Activated naive CD4-positive, alpha-beta T cell treated with anti-CD3 and anti-CD28 coated beads for 36 hours (primary cell): ENCODE results near the gene STMN1. TPM values are rescaled to one million over a fixed set of nuclear protein-coding genes. Genes with fewer than 3 reads are reported as not detected.
"Not testable (repeated sequence)": the region's sequence is repeated elsewhere in the genome, so short reads cannot be mapped to it uniquely, and the experiment has no call there.

ENCODE experiments used
- CTCF ChIA-PET: fragments of 350-600 bp; sonication (Branson Sonifier 250); formaldehyde crosslinking; loops from one replicate; lab custom pipeline; 2021; ENCODE audit warnings: antibody characterized with exemption; lab: Charles Lee
- DNase-seq: peaks from one replicate; pipeline ENCODE4 v3.0.0-alpha.2; 2020
- H3K27ac Mint-ChIP-seq: one replicate; pipeline ENCODE4 v1.8.0; 2021; ENCODE audit warnings: mild to moderate bottlenecking, mixed read lengths
- H3K27me3 Mint-ChIP-seq: one replicate; pipeline ENCODE4 v1.8.0; 2021; ENCODE audit warnings: low read depth, mixed read lengths
- H3K36me3 Mint-ChIP-seq: one replicate; pipeline ENCODE4 v1.8.0; 2021; ENCODE audit warnings: low read depth, mixed read lengths
- H3K4me1 Mint-ChIP-seq: one replicate; pipeline ENCODE4 v1.8.0; 2021; ENCODE audit warnings: low read depth, mixed read lengths
- H3K4me3 Mint-ChIP-seq: one replicate; pipeline ENCODE4 v1.8.0; 2021; ENCODE audit warnings: mild to moderate bottlenecking, moderate library complexity, mixed read lengths
- H3K9me3 Mint-ChIP-seq: one replicate; pipeline ENCODE4 v1.8.0; 2021; ENCODE audit warnings: mixed read lengths
- intact Hi-C: fragments of 100-400 bp; cut with micrococcal nuclease; formaldehyde crosslinking; loops from one replicate; pipeline ENCODE4 v1.15.1; 2023
- total RNA-seq, 2 experiments: library from RNA; stranded (reverse); gene quantifications; one replicate each; pipeline ENCODE4 v1.2.3, GENCODE V29; 2021

The STMN1 gene
- total RNA-seq, 2 experiments from 2014 or later = 708 to 746 TPM

DNA sequence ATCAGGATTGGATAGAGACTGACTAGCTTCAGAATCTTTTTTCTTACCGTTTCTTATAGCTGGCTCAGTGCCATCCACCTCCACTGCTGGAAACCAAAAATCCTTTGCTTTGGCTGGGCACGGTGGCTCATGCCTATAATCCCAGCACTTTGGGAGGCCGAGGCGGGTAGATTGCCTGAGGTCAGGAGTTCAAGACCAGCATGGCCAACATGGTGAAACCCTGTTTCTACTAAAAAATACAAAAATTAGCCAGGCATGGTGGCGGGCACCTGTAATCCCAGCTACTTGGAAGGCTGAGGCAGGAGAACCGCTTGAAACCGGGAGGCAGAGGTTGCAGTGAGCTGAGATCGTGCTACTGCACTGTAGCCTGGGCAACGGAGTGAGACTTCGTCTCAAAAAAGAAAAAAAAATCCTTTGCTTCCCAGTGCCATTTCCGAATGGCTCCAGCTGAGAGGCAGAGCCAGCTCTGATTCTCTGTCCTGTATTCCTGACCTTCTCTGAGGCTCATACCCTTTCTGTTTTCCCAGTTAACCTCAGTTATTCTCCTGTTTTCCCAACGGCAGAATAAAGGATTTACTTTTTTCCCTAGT, 26.7 kb upstream of the STMN1 start:
- intact Hi-C loops, H3K4me3 Mint-ChIP-seq, CTCF ChIA-PET, H3K9me3 Mint-ChIP-seq, H3K36me3 Mint-ChIP-seq, H3K27ac Mint-ChIP-seq, H3K4me1 Mint-ChIP-seq, DNase-seq, H3K27me3 Mint-ChIP-seq: not testable (repeated sequence)

DNA sequence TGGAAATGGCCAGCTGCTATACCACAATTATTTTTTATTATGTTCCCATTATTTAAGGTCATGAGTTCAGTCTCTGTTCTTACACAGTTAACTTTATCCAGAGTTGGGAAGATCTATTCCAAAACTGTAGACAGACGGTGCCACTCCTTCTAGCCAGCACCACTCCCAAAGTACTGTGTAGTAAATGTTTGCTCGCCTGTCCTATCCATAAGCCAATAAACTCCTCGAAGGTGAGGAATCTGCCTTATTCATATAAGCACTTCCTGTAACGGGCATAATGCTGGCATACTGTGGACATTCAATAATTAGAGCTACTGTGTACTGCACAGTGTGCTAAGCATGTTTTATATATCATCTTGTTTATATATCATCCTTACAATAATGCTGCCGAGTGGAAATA, 26.1 kb upstream of the STMN1 start:
- CTCF ChIA-PET = interaction anchor here (0.6 to 0.7 kb wide), 2 partner anchors 37 to 444 kb away, joined by 3 read pairs; no protein-coding TSS in a partner anchor
- Mint-ChIP-seq H3K27ac (no peak overlapping the region), H3K4me1 (peaks cover 5% of the 10 kb centered on the region), H3K9me3 (no peaks in the 10 kb centered on the region), H3K27me3 (no peaks in the 10 kb centered on the region), H3K36me3 (no peaks in the 10 kb centered on the region), H3K4me3 (no peak overlapping the region)
- intact Hi-C loops = no loop called here
- no peak for DNase-seq

DNA sequence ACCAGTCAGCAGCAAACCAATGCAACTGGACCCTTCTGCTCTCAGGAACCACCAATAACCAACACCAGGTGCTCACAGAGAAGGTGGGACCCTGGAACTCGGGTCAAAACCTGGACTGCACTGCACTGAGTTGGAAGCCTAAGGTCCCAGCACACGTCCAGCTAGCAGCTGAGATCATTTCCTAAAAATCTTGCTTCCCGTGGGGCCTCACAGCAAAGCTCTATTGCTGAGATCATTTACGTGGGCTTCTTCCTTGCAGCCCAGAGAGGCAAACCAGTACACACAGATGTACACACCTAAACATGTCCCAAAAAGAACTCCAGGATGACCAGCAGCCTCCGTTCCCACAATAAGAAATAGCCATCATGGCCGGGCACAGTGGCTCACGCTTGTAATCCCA, 22.8 kb upstream of the STMN1 start:
- DNase-seq = no peak
- intact Hi-C loops = no loop called here
- H3K27me3 Mint-ChIP-seq = no peaks in the 10 kb centered on the region
- no peak overlapping the region for H3K4me3 Mint-ChIP-seq
- H3K27ac Mint-ChIP-seq = no peak overlapping the region
- H3K4me1 Mint-ChIP-seq = peaks cover 5% of the 10 kb centered on the region
- CTCF ChIA-PET = no interaction called here
- no peaks in the 10 kb centered on the region for H3K36me3 Mint-ChIP-seq
- no peaks in the 10 kb centered on the region for H3K9me3 Mint-ChIP-seq

DNA sequence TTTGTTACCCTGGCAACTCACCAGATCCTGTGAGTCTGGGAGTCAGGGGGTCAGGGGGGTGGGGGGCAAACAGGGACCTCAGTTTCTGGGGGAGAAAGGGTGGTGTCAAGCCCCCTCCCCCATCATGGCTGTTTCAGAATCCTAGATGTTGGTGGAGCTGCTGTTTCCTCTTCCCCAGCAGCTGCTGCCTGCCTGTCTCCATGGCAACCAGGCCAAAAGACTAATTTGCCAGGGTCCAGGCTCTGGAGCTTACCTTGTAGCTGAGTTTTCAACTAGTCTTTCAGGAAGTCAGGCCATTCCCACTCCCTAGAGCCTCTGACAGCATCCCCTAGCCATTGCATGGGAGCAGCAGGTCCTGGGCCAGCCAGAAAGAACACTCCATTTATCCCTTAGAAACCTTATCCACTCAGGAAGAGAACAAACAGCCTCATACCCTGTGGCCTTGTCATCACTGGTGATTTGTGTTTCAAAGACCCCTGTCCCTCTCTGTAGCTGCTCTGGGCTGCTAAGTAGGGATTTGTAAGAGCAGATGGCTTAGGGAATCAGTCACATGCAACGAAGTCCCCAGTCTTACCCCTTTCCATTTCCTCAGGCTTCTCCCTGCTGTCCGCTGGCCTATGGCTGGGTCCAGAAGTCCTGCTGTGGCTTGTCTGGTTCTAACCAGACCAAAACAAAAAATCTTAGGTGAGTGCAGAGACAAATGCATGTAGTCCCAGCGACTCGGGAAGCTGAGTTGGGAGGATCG, 21.5 kb upstream of the STMN1 start:
- Mint-ChIP-seq H3K4me1 (peaks cover 7% of the 10 kb centered on the region), H3K4me3 (no peak overlapping the region), H3K9me3 (no peaks in the 10 kb centered on the region), H3K36me3 (no peaks in the 10 kb centered on the region), H3K27ac (no peak overlapping the region), H3K27me3 (peaks cover 2% of the 10 kb centered on the region)
- CTCF ChIA-PET = no interaction called here
- DNase-seq = no peak
- intact Hi-C loops = no loop called here

DNA sequence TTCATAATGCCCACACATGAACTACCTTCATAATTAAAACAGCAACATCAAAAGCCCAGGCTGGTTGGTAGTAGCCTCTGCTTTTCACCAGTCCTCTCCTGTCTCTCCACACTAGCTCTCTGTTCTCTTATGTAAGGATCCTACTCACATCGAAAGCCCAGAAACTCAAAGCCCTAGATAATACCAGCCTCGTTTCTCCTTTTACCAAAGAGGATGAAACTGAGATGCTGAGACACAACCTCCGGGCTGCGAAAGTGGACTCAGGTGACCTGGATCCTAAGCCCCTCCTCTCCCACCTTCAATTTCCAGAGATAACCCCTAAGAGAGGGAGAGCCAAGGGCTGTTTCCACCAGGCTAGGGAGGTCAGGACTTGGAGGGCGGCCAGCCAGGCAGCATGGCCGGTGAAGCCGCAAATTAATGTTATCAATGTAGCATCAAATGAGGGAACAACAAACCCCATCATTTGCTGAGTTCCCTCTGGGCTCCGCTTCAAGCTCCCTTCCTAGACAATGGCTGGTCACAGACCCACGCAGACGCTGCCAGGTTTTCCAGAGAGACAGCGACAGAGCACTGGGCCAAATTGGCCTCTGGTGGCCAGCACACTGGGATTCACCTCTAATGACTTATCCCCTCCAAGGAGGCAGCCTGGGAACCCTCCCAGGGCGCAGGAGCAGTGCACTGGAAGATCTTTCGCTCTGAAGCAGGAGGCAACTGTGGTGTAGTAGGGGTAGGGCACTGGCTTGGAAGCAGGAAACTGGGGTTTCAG, 20.7 kb upstream of the STMN1 start:
- no peaks in the 10 kb centered on the region for H3K9me3 Mint-ChIP-seq
- no peak for DNase-seq
- H3K27ac Mint-ChIP-seq = no peak overlapping the region
- H3K4me1 Mint-ChIP-seq = peaks cover 12% of the 10 kb centered on the region
- intact Hi-C loops = no loop called here
- CTCF ChIA-PET = interaction anchor here (0.6 to 0.7 kb wide), 2 partner anchors 12 to 379 kb away, joined by 5 to 6 read pairs; no protein-coding TSS in a partner anchor
- no peaks in the 10 kb centered on the region for H3K36me3 Mint-ChIP-seq
- no peak overlapping the region for H3K4me3 Mint-ChIP-seq
- H3K27me3 Mint-ChIP-seq = peaks cover 2% of the 10 kb centered on the region

DNA sequence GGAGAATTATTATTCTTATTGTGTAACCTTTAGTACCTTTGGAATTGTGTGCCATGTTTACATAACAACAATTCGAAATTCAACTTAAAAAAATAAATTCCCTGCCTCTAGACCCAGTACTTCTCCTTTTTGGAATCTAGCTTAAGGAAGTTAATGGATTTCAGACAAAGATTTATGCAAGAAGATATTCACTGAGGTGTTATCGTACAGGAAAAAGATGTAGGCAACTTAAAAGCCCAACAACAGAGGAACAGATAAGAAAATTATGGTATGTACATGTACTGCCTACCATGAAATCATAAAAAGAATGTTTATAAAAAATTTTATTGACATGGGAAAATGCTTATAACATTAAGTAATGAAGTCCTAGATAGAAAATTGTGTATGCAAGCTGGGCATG, 18.2 kb upstream of the STMN1 start:
- Mint-ChIP-seq H3K27me3 (peaks cover 2% of the 10 kb centered on the region), H3K4me3 (no peak overlapping the region), H3K27ac (no peak overlapping the region), H3K9me3 (no peaks in the 10 kb centered on the region), H3K36me3 (no peaks in the 10 kb centered on the region), H3K4me1 (peaks cover 17% of the 10 kb centered on the region)
- intact Hi-C loops = no loop called here
- CTCF ChIA-PET = no interaction called here
- no peak for DNase-seq

DNA sequence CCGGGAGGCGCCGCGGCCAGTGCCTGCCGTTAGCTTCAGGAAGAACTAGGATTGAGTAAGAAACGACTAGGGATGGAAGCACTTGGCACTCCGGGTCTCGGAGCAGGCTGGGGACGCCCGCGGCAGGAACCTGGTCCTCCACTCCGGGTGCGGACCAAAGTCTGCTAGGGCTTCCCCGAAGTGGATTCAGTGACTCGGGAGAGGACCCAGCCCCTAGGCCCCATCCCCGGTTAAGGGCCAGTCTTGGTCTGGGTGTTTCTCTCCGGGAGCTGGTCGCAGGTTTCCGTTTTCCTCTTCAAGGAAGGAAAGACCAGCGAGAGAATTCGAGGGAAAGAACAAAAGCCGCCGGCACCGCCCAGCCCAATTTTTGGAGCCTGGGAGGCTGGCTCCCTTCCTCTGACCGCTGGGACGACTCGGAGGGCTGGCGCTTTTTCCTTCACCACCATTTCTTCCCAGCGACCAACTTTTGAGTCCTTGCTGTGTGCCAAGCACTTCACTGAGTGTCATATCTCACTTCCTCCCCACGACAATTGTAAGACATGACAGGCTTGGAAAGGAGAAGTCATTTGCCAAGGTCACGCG, 16.8 kb upstream of the STMN1 start:
- CTCF ChIA-PET = interaction anchor here (1.1 kb wide), 1 partner anchor 27 kb away, joined by 4 read pairs; no protein-coding TSS in a partner anchor
- peak; percentile 41 for DNase-seq
- H3K27ac Mint-ChIP-seq = no peak overlapping the region
- no peaks in the 10 kb centered on the region for H3K36me3 Mint-ChIP-seq
- H3K27me3 Mint-ChIP-seq = peaks cover 2% of the 10 kb centered on the region
- peaks cover 22% of the 10 kb centered on the region for H3K4me1 Mint-ChIP-seq
- H3K4me3 Mint-ChIP-seq = peak overlapping the region; percentile 53
- no peaks in the 10 kb centered on the region for H3K9me3 Mint-ChIP-seq
- intact Hi-C loops = loop anchor here (1.0 kb wide), 1 partner anchor 17 kb away; the partner anchor contains the start of gene STMN1

DNA sequence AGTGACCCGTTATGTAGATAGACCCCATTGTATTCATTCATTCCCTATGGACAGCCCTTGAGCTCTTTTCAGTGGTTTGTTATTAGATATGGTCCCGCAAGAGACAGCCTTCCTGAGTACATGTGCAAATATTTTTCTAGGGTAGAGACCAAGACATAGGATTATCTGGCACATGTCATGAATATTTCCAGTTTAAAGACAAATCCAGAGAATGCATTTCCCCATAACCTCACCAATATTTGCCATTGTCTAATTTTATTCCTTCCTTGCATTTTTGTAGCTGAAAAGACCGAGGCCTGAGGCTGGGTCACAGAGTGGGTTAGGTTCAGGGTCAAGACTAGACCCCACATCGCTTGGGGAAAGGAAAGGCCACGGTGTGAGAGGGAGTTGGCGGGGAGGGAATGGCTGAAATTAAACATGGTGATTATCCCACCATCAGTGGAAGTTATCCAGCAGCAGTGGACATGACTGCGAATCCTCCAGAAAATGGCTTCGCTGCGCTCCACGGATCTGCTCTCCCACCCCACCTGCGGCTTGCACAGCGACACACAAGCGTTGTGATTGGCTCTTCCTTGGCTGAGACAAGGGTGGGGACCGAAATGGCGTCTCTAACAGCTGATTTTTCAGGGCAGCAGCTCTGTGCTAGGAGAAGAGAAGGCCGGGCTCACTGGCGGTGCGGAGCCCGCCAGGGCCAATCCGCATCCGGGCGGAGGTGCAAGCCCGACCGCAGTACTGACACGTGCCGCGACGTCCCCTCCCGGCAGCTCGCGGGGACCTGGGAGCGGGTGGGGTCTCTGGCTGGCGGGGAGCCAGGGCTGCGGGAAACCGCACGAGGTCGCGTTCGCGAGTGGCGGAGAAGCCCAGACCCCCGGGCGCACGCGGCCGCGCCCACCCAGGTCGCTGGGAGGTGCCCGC, 16.1 kb upstream of the STMN1 start:
- Mint-ChIP-seq H3K36me3 (no peaks in the 10 kb centered on the region), H3K27ac (no peak overlapping the region), H3K9me3 (no peaks in the 10 kb centered on the region), H3K27me3 (peaks cover 2% of the 10 kb centered on the region), H3K4me3 (peak overlapping the region; percentile 70), H3K4me1 (peaks cover 27% of the 10 kb centered on the region)
- intact Hi-C loops = loop anchor here (1.0 kb wide), 1 partner anchor 16 kb away; the partner anchor contains the start of gene STMN1
- CTCF ChIA-PET = interaction anchor here (0.6 to 1.6 kb wide), 3 partner anchors 16 to 1048 kb away, joined by 3 to 5 read pairs (median 4); partner anchors contain the start of gene STMN1
- DNase-seq = peak; percentile 60

DNA sequence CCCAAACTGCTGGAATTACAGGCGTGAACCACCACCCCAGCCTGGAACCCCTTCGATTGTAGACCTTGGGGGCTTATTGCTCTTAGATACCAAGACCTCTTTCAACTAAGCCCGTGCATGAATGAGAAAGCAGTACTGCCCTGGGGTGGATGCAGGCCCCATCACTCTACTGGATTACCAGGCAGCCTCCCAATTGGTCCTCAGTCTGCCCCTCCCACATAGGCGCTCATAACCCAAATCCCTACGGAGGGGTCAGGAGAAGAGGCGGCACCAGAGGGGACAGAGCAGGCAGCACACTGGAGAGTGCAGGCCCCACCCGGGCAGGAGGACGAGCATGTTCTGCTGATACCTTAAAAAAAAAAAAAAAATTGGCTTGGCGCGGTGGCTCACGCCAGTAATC, 12.4 kb upstream of the STMN1 start:
- intact Hi-C loops = no loop called here

DNA sequence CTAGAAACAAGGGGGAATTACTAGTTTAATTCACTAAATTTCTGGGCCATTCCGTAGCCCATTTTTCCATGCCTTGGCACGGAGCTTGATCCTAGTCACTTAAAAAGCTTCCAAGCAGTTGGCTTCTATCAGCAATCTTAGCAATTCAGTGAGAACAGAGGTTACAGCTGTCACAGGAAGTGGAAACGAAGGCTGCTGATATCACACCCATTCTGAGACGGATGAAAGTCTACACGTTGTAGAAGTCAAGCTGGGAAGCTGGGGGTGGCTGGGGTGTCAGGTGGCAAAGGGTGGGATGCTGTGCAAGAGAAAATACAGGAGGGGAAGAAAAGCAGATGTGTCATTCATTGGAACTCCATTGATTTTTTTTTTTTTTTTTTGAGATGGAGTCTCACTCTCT, 11.8 kb upstream of the STMN1 start:
- H3K27ac Mint-ChIP-seq = no peak overlapping the region
- no peak overlapping the region for H3K4me3 Mint-ChIP-seq
- no peaks in the 10 kb centered on the region for H3K9me3 Mint-ChIP-seq
- H3K36me3 Mint-ChIP-seq = no peaks in the 10 kb centered on the region
- CTCF ChIA-PET = interaction anchor here (0.6 to 1.4 kb wide), 8 partner anchors 22 to 317 kb away, joined by 3 to 11 read pairs (median 4); partner anchors contain the start of gene PAFAH2
- intact Hi-C loops = no loop called here
- no peaks in the 10 kb centered on the region for H3K27me3 Mint-ChIP-seq
- DNase-seq = peak; percentile 58
- peaks cover 21% of the 10 kb centered on the region for H3K4me1 Mint-ChIP-seq

More for the DNA sequence above, 12.4 kb upstream of the STMN1 start:
- Mint-ChIP-seq H3K4me3 (no peak overlapping the region), H3K27me3 (no peaks in the 10 kb centered on the region), H3K9me3 (no peaks in the 10 kb centered on the region), H3K27ac (no peak overlapping the region), H3K4me1 (peaks cover 24% of the 10 kb centered on the region), H3K36me3 (no peaks in the 10 kb centered on the region)
- no peak for DNase-seq
- CTCF ChIA-PET = interaction anchor here (0.6 to 1.1 kb wide), 7 partner anchors 22 to 226 kb away, joined by 3 to 11 read pairs (median 3); no protein-coding TSS in a partner anchor

DNA sequence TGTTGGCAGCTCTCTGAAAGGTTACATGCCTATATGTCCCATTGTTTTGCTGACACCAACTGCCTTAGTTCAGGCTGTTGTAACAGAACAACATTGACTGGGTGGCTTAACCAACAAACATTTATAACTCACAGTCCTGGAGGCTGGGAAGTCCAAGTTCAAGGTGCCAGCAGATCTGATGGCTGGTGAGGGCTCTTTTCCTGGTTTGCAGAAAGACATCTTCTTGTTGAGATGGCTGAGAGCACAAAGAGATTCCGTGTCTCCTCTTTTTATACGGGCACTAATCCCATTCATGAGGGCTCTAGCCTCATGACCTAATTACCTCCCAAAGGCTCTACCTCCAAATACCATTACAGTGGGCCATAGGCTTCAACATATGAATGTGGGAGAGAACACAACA, 10.2 kb upstream of the STMN1 start:
- Mint-ChIP-seq H3K36me3 (no peaks in the 10 kb centered on the region), H3K27ac (no peak overlapping the region), H3K4me1 (peaks cover 14% of the 10 kb centered on the region), H3K9me3 (no peaks in the 10 kb centered on the region), H3K4me3 (no peak overlapping the region), H3K27me3 (no peaks in the 10 kb centered on the region)
- intact Hi-C loops = no loop called here
- CTCF ChIA-PET = no interaction called here
- DNase-seq = no peak
